GM23248 (cell line): ENCODE results near the gene RNF121. TPM values are rescaled to one million over a fixed set of nuclear protein-coding genes. Genes with fewer than 3 reads are reported as not detected.
A peak's percentile ranks its signal among the peaks of the same experiment; 100 is the strongest.

Source experiments
- DNase-seq: peaks from one replicate; pipeline ENCODE4 v3.0.0-alpha.2; 2015
- H2AFZ ChIP-seq: fragments of 200-600 bp; sonication (generic); 2 replicates; pipeline ENCODE4 v1.6.1; 2016; ENCODE audit warnings: antibody characterized with exemption
- H3F3A ChIP-seq: fragments of 200-600 bp; sonication (generic); 2 replicates; pipeline ENCODE4 v1.6.1; 2016; ENCODE audit warnings: mild to moderate bottlenecking, antibody characterized with exemption, mixed run types; ENCODE audit not compliant: insufficient read depth
- H3K27ac ChIP-seq: fragments of 200-600 bp; sonication (generic); 2 replicates; pipeline ENCODE4 v1.5.1; 2016; ENCODE audit warnings: mild to moderate bottlenecking
- H3K27me3 ChIP-seq: fragments of 200-600 bp; sonication (generic); replicated peaks from 2 replicates; pipeline ENCODE4 v1.6.1; 2016; ENCODE audit warnings: mild to moderate bottlenecking; ENCODE audit not compliant: insufficient read depth
- H3K36me3 ChIP-seq: fragments of 200-600 bp; sonication (generic); 2 replicates; pipeline ENCODE4 v1.6.1; 2016; ENCODE audit warnings: low read depth, mild to moderate bottlenecking
- H3K4me1 ChIP-seq: fragments of 200-600 bp; sonication (generic); 2 replicates; pipeline ENCODE4 v1.6.1; 2016; ENCODE audit warnings: mild to moderate bottlenecking; ENCODE audit not compliant: insufficient read depth
- H3K4me2 ChIP-seq: fragments of 200-600 bp; sonication (generic); one replicate; pipeline ENCODE4 v1.6.1; 2016; ENCODE audit warnings: mild to moderate bottlenecking; ENCODE audit not compliant: unreplicated experiment
- H3K4me3 ChIP-seq: fragments of 200-600 bp; sonication (generic); 2 replicates; pipeline ENCODE4 v1.5.1; 2016; ENCODE audit warnings: mild to moderate bottlenecking
- H3K79me2 ChIP-seq: fragments of 200-600 bp; sonication (generic); 2 replicates; pipeline ENCODE4 v1.6.1; 2016; ENCODE audit warnings: mild to moderate bottlenecking; ENCODE audit not compliant: insufficient read depth
- H3K9ac ChIP-seq: fragments of 200-600 bp; sonication (generic); 2 replicates; pipeline ENCODE4 v1.6.1; 2016; ENCODE audit warnings: mild to moderate bottlenecking
- H3K9me2 ChIP-seq: fragments of 200-600 bp; sonication (generic); 2 replicates; pipeline ENCODE4 v1.6.1; 2016; ENCODE audit warnings: mixed run types, mild to moderate bottlenecking, moderate library complexity; ENCODE audit not compliant: insufficient read depth
- H3K9me3 ChIP-seq: fragments of 200-600 bp; sonication (generic); one replicate; pipeline ENCODE4 v1.6.1; 2017; ENCODE audit warnings: low read depth
- H4K20me1 ChIP-seq: fragments of 200-600 bp; sonication (generic); 2 replicates; pipeline ENCODE4 v1.6.0; 2016; ENCODE audit not compliant: insufficient read depth
- EZH2 ChIP-seq: fragments of 200-600 bp; sonication (generic); IDR thresholded peaks from 2 replicates; pipeline ENCODE4 v1.6.1; 2018; ENCODE audit warnings: antibody characterized with exemption, mild to moderate bottlenecking; ENCODE audit not compliant: insufficient read depth, poor library complexity, severe bottlenecking
- EZH2phosphoT487 ChIP-seq: fragments of 200-600 bp; sonication (generic); IDR thresholded peaks from 2 replicates; pipeline ENCODE4 v1.6.1; 2018; ENCODE audit warnings: antibody characterized with exemption, moderate library complexity, mild to moderate bottlenecking, low read depth; ENCODE audit not compliant: insufficient read depth
- WGBS, 2 experiments: methylation state at CpG; one replicate each; pipeline ENCODE4 v1.1.6; 2015 to 2017; ENCODE audit warnings: low lambda C conversion rate in 2 of 2, low coverage in 1 of 2; ENCODE audit errors: missing lambda C conversion rate in 2 of 2; 5-methylcytosine and 5-hydroxymethylcytosine counted together
- in situ Hi-C: fragments of 300-500 bp; cut with MboI; formaldehyde crosslinking; loops from 2 replicates; pipeline ENCODE4 v1.15.0; 2020
- polyA plus RNA-seq: library from polyadenylated mRNA; unstranded; fragments of >200 nt; fragmentation: Nextera tagmentation; extraction: Ambion mirVana; gene quantifications from 2 replicates; pipeline ENCODE4 v1.2.1, GENCODE V29; 2016
- total RNA-seq: library from RNA; depleted of rRNA; stranded (reverse); fragments of >200 nt; shearing (Covaris generic); gene quantifications from 2 replicates; pipeline ENCODE4 v1.2.3, GENCODE V29; 2014

RNF121 gene
- total and polyA plus RNA-seq, 2 experiments from 2014 or later, result 19.9 to 20.3 TPM

DNA sequence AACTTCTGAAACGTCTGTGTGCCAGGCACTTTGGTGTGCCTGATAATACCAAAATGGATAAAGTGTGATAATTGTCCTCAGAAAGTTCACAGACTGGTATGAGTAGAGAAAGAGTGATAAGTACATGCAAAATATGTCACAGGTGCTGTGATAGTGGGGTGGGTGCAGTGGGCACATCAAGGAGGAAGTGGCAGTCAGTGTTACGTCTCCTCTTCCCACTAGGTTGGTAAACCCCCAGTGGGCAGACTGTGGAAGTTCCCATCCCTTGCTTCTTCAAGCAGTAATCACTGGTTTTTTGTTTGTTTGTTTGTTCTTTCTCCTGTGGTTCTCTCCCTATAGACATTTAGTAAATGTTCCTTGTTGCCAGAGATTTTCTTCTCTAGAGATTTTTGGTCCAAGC lies 5.4 kb downstream of the RNF121 start:
- no peak overlapping the region for H3K4me2 ChIP-seq
- 0 out of 2 replicates have a peak, but pooled peaks cover 16% of the 10 kb centered on the region for H3K4me1 ChIP-seq
- no peaks in the 10 kb centered on the region for H3K9me2 ChIP-seq
- in situ Hi-C loops, result no loop called here
- H3K27ac ChIP-seq, result no peak overlapping the region
- H3K79me2 ChIP-seq, result peaks cover 100% of the 10 kb centered on the region
- 53 to 58% methylated on average over 2 of the region's 2 CpGs for WGBS, 2 experiments
- no peaks in the 10 kb centered on the region for H3K36me3 ChIP-seq
- no peak for DNase-seq
- H3K9me3 ChIP-seq, result no peaks in the 10 kb centered on the region
- no peak overlapping the region for H2AFZ ChIP-seq
- no peak for TF ChIP-seq EZH2phosphoT487
- TF ChIP-seq EZH2, result no peak
- peaks cover 18% of the 10 kb centered on the region; the same call in 1 of the 2 replicates for H4K20me1 ChIP-seq
- no peak overlapping the region for H3K4me3 ChIP-seq
- H3K9ac ChIP-seq, result no peak overlapping the region
- H3F3A ChIP-seq, result no peaks in the 10 kb centered on the region
- no peaks in the 10 kb centered on the region for H3K27me3 ChIP-seq

GRCh38 chr11:71935338-71935925 lies 6.6 kb downstream of the RNF121 start:
- Histone ChIP-seq H3K4me1 (peaks cover 15% of the 10 kb centered on the region; the same call in 1 of the 2 replicates), H4K20me1 (0 out of 2 replicates have a peak, but pooled peaks cover 21% of the 10 kb centered on the region)
- in situ Hi-C loops, result no loop called here

DNA sequence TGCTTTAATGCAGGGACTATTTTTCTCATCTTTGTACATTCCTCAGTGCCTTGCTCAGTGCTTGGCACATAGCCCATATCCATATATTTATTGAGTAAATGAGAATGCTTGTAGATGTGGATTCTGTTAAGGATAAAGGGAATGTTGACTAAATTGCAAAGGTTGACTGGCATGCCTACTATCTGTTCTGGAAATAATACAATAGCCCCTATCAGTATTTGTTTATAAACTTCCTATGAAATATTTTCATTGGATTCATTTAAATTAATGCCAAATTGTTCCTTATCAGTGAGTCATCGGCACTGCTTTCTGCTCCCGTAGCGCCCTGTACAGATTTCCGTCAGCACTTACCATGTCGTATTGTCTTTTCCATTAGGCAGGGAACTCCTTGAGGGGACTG lies 8.0 kb downstream of the RNF121 start:
- H3K4me3 ChIP-seq, result no peak overlapping the region
- H3K4me1 ChIP-seq, result peaks cover 13% of the 10 kb centered on the region; the same call in 1 of the 2 replicates
- no peak overlapping the region for H2AFZ ChIP-seq
- H3K27me3 ChIP-seq, result no peaks in the 10 kb centered on the region
- WGBS, 2 experiments, result 75 to 78% methylated on average over 5 of the region's 5 CpGs
- H3K9me2 ChIP-seq, result no peaks in the 10 kb centered on the region
- H3K36me3 ChIP-seq, result no peaks in the 10 kb centered on the region
- no peaks in the 10 kb centered on the region for H3K9me3 ChIP-seq
- H3K9ac ChIP-seq, result no peak overlapping the region
- H3K4me2 ChIP-seq, result no peak overlapping the region
- peaks cover 100% of the 10 kb centered on the region for H3K79me2 ChIP-seq
- peak; percentile 5 for DNase-seq
- no peak overlapping the region for H3K27ac ChIP-seq
- in situ Hi-C loops, result no loop called here
- no peaks in the 10 kb centered on the region for H3F3A ChIP-seq
- TF ChIP-seq EZH2, result no peak
- TF ChIP-seq EZH2phosphoT487, result no peak
- 0 out of 2 replicates have a peak, but pooled peaks cover 16% of the 10 kb centered on the region for H4K20me1 ChIP-seq

More at GRCh38 chr11:71935338-71935925, 6.6 kb downstream of the RNF121 start:
- no peak for DNase-seq
- no peak overlapping the region for H3K4me2 ChIP-seq
- no peak overlapping the region for H2AFZ ChIP-seq
- no peaks in the 10 kb centered on the region for H3F3A ChIP-seq
- H3K4me3 ChIP-seq, result no peak overlapping the region
- H3K9me3 ChIP-seq, result no peaks in the 10 kb centered on the region
- TF ChIP-seq EZH2phosphoT487, result no peak
- no peak for TF ChIP-seq EZH2
- H3K27me3 ChIP-seq, result no peaks in the 10 kb centered on the region
- WGBS, 2 experiments, result 60% methylated on average over 4 of the region's 4 CpGs
- H3K36me3 ChIP-seq, result no peaks in the 10 kb centered on the region
- H3K9me2 ChIP-seq, result no peaks in the 10 kb centered on the region
- H3K9ac ChIP-seq, result no peak overlapping the region
- H3K79me2 ChIP-seq, result peaks cover 100% of the 10 kb centered on the region
- no peak overlapping the region for H3K27ac ChIP-seq

DNA sequence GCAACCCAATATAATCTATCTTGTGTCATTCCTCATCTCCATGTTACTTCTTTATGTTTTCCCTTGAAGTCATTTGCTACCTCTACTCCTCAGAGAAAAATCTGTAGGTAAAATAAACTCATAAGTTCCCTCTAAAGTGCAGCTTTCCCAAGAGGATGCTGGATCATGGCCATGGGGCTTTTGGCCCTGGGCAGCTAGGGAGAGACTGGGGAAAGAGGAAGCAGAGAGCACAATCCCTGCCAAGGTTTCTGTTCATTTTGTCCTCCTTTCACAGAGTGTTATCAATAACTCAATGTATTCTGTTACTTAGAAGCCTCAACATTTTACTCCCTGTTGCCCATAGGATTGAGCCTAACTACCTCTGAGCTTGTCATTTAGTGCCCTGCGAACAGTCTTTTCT lies 9.0 kb downstream of the RNF121 start:
- WGBS, 2 experiments, result 92 to 100% methylated on average over 1 of the region's 1 CpG
- H3K27me3 ChIP-seq, result no peaks in the 10 kb centered on the region
- H3K9ac ChIP-seq, result no peak overlapping the region
- no peak for DNase-seq
- H2AFZ ChIP-seq, result no peak overlapping the region
- no peaks in the 10 kb centered on the region for H3F3A ChIP-seq
- no peak overlapping the region for H3K4me2 ChIP-seq
- H3K4me1 ChIP-seq, result peaks cover 8% of the 10 kb centered on the region; the same call in 1 of the 2 replicates
- no peaks in the 10 kb centered on the region for H3K36me3 ChIP-seq
- TF ChIP-seq EZH2phosphoT487 (no peak), EZH2 (no peak)
- no peak overlapping the region for H3K4me3 ChIP-seq
- H3K79me2 ChIP-seq, result peaks cover 100% of the 10 kb centered on the region
- in situ Hi-C loops, result no loop called here
- no peak overlapping the region for H3K27ac ChIP-seq
- 0 out of 2 replicates have a peak, but pooled peaks cover 13% of the 10 kb centered on the region for H4K20me1 ChIP-seq
- H3K9me3 ChIP-seq, result no peaks in the 10 kb centered on the region
- no peaks in the 10 kb centered on the region for H3K9me2 ChIP-seq
